Activated T-helper 1 cell treated with anti-CD3 and anti-CD28 coated beads, Interleukin-12 subunit alpha, Interleukin-12 subunit beta, Interleukin-2, Interleukin-4 antibody, amounts not matched to agents 30 ng/mL and 10 ng/mL and 1 ng/mL, durations not matched to agents 14 hours and 24 hours and 36 hours (primary cell): ENCODE measurements around the gene ARID2. TPM values are rescaled to one million over a fixed set of nuclear protein-coding genes. Genes with fewer than 3 reads are reported as not detected.

Experiments
- DNase-seq: peaks from one replicate; pipeline ENCODE4 v3.0.0; 2021; ENCODE audit warnings: low spot score
- H3K27ac Mint-ChIP-seq: one replicate; pipeline ENCODE4 v1.8.0; 2021; ENCODE audit warnings: mild to moderate bottlenecking, mixed read lengths
- H3K27me3 Mint-ChIP-seq: one replicate; pipeline ENCODE4 v1.8.0; 2022; ENCODE audit warnings: mild to moderate bottlenecking, moderate library complexity, mixed read lengths; ENCODE audit not compliant: insufficient read depth
- H3K36me3 Mint-ChIP-seq: one replicate; pipeline ENCODE4 v1.8.0; 2021; ENCODE audit warnings: low read depth, mixed read lengths
- H3K4me1 Mint-ChIP-seq: one replicate; pipeline ENCODE4 v1.8.0; 2021; ENCODE audit warnings: low read depth, mixed read lengths
- H3K4me3 Mint-ChIP-seq: one replicate; pipeline ENCODE4 v1.8.0; 2021; ENCODE audit warnings: mild to moderate bottlenecking, moderate library complexity, mixed read lengths
- H3K9me3 Mint-ChIP-seq: one replicate; pipeline ENCODE4 v1.8.0; 2021; ENCODE audit warnings: mixed read lengths
- intact Hi-C: fragments of 100-400 bp; cut with micrococcal nuclease; formaldehyde crosslinking; loops from one replicate; pipeline ENCODE4 v1.15.1; 2024
- total RNA-seq: library from RNA; stranded (reverse); gene quantifications from 2 replicates; pipeline ENCODE4 v1.2.3, GENCODE V29; 2022

The ARID2 gene
- total RNA-seq, 1 donor from 2014 or later = 43.2 TPM

DNA sequence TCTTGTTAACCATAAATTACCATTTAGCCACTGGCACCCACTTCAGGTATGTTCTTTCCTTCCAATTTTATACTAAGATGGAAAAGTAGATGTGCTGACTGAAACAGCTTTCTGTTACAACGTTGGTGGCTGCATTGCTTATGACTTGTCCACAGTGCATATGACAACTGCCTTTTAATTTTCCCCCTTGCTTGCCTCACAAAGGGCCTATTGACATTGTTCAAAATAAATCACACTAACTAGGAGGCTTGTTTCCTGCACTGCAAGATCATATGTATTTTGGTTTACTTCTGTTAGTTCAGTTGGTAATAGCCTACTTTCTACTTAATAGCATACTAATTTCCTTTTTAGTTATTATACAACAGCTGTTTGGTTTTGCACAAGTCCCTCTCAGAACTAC lies 205.4 kb downstream of the ARID2 start:
- intact Hi-C loops = no loop called here
- Mint-ChIP-seq H3K9me3 (no peaks in the 10 kb centered on the region), H3K27ac (no peak overlapping the region), H3K27me3 (no peaks in the 10 kb centered on the region), H3K36me3 (peaks cover 30% of the 10 kb centered on the region), H3K4me1 (no peaks in the 10 kb centered on the region), H3K4me3 (no peak overlapping the region)
- DNase-seq = no peak

DNA sequence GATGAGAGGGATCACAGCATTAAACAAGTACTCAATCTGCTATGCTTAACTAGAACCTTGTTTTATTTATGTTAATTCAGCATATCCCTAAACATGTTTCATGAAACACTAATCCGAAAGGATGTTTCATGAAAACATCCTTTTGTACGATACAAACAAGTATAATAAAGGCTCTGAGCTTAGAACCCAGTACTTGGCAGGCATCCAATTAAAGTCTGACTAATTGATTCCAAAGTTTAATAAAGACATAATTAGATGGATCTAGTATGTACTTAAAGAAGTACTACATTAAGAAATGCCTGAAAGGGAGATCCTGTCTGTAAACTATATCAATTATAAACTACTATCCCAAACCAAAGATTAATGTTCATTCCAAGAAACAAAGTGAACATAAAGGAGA lies 209.1 kb downstream of the ARID2 start:
- no peaks in the 10 kb centered on the region for H3K4me1 Mint-ChIP-seq
- no peak overlapping the region for H3K27ac Mint-ChIP-seq
- DNase-seq = no peak
- peaks cover 35% of the 10 kb centered on the region for H3K36me3 Mint-ChIP-seq
- H3K27me3 Mint-ChIP-seq = no peaks in the 10 kb centered on the region
- no peak overlapping the region for H3K4me3 Mint-ChIP-seq
- H3K9me3 Mint-ChIP-seq = no peaks in the 10 kb centered on the region
- intact Hi-C loops = no loop called here

DNA sequence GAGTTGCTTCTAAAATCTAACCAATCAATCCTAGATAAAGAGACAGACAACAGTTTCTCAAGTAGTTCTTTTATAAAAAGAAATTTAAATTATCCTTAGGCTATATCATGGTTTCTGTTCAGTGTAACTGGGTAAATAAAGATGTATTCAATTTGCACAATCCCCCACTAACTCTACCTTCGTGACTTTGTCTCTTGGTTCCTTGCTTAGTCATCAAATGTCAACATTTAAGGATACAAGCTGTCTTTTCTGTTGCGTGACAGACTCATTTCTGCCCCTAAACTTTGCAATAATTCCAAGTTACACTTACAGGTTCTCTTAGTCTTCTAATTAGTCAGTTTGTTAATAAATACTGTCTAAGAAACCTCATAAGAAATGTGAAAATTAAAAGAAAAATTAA lies 210.3 kb downstream of the ARID2 start:
- DNase-seq = no peak
- intact Hi-C loops = no loop called here
- Mint-ChIP-seq H3K4me1 (no peaks in the 10 kb centered on the region), H3K27me3 (no peaks in the 10 kb centered on the region), H3K36me3 (peaks cover 39% of the 10 kb centered on the region), H3K27ac (no peak overlapping the region), H3K9me3 (no peaks in the 10 kb centered on the region), H3K4me3 (no peak overlapping the region)

- Mint-ChIP-seq H3K4me3 (no peak overlapping the region), H3K27ac (no peak overlapping the region), H3K36me3 (peaks cover 52% of the 10 kb centered on the region), H3K4me1 (no peaks in the 10 kb centered on the region), H3K27me3 (no peaks in the 10 kb centered on the region), H3K9me3 (no peaks in the 10 kb centered on the region)
- DNase-seq = no peak
- intact Hi-C loops = no loop called here
These were observed 215.3 kb downstream of the ARID2 start for GRCh38 chr12:45944771-45945170.

- H3K4me1 Mint-ChIP-seq = no peaks in the 10 kb centered on the region
These were observed 216.9 kb downstream of the ARID2 start for GRCh38 chr12:45946435-45946834.

DNA sequence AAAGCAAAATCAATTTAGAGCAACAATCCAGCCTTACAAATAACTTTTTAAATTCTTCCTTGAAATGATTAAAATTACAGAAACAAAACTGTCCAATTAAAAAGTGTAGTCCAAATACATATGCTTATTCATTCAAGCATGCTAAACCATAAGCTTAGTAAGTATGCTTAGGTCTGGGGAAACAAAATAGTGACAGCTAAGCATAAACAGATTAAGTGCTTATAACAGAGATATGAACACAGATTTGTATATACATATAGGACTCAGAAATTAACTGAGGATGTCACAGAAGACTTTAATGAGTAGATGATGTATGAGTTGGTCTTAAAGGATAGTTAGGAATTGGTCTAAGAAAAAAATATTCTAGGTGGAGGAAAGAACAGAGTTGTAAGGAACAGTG lies 219.0 kb downstream of the ARID2 start:
- Mint-ChIP-seq H3K9me3 (no peaks in the 10 kb centered on the region), H3K27me3 (no peaks in the 10 kb centered on the region), H3K36me3 (peaks cover 37% of the 10 kb centered on the region), H3K27ac (no peak overlapping the region), H3K4me1 (no peaks in the 10 kb centered on the region), H3K4me3 (no peak overlapping the region)
- intact Hi-C loops = no loop called here
- no peak for DNase-seq

More at GRCh38 chr12:45946435-45946834, 216.9 kb downstream of the ARID2 start:
- intact Hi-C loops = no loop called here
- Mint-ChIP-seq H3K4me3 (no peak overlapping the region), H3K27me3 (no peaks in the 10 kb centered on the region), H3K36me3 (peaks cover 50% of the 10 kb centered on the region), H3K27ac (no peak overlapping the region), H3K9me3 (no peaks in the 10 kb centered on the region)
- DNase-seq = no peak
